ENCODE data around the gene RPP30.

Gene RPP30

GRCh38 chr10:90855126-90855525 is 16.6 kb upstream of the RPP30 start:
- no peak for DNase-seq (ENCODE audit: extremely low read depth, insufficient read length)
- TF ChIP-seq, protein P1, sequence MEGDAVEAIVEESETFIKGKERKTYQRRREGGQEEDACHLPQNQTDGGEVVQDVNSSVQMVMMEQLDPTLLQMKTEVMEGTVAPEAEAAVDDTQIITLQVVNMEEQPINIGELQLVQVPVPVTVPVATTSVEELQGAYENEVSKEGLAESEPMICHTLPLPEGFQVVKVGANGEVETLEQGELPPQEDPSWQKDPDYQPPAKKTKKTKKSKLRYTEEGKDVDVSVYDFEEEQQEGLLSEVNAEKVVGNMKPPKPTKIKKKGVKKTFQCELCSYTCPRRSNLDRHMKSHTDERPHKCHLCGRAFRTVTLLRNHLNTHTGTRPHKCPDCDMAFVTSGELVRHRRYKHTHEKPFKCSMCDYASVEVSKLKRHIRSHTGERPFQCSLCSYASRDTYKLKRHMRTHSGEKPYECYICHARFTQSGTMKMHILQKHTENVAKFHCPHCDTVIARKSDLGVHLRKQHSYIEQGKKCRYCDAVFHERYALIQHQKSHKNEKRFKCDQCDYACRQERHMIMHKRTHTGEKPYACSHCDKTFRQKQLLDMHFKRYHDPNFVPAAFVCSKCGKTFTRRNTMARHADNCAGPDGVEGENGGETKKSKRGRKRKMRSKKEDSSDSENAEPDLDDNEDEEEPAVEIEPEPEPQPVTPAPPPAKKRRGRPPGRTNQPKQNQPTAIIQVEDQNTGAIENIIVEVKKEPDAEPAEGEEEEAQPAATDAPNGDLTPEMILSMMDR (IDR thresholded peaks at IDR 0.05; ENCODE audit: insufficient read depth, low read length, poor library complexity, severe bottlenecking), result no peak
- Histone ChIP-seq H3K4me3 (replicated peaks; ENCODE audit: low read depth, low read length) (no peak overlapping the region), H3K27me3 (replicated peaks; ENCODE audit: control insufficient read depth, insufficient read depth, low read length) (no peaks in the 10 kb centered on the region; the same call in none of the 2 replicates), H3K36me3 (ENCODE audit: control insufficient read depth, insufficient read depth, low read length) (no peaks in the 10 kb centered on the region)

- no peak for DNase-seq (ENCODE audit: extremely low read depth, insufficient read length)
- no peak overlapping the region for H3K4me3 ChIP-seq (replicated peaks; ENCODE audit: low read depth, low read length)
- H3K27me3 ChIP-seq (replicated peaks; ENCODE audit: control insufficient read depth, insufficient read depth, low read length), result no peaks in the 10 kb centered on the region; the same call in none of the 2 replicates
- no peaks in the 10 kb centered on the region for H3K36me3 ChIP-seq (ENCODE audit: control insufficient read depth, insufficient read depth, low read length)
- TF ChIP-seq, protein P1 (IDR thresholded peaks at IDR 0.05; ENCODE audit: insufficient read depth, low read length, poor library complexity, severe bottlenecking), result no peak
These were observed 15.5 kb upstream of the RPP30 start for GRCh38 chr10:90856261-90856660.

DNA sequence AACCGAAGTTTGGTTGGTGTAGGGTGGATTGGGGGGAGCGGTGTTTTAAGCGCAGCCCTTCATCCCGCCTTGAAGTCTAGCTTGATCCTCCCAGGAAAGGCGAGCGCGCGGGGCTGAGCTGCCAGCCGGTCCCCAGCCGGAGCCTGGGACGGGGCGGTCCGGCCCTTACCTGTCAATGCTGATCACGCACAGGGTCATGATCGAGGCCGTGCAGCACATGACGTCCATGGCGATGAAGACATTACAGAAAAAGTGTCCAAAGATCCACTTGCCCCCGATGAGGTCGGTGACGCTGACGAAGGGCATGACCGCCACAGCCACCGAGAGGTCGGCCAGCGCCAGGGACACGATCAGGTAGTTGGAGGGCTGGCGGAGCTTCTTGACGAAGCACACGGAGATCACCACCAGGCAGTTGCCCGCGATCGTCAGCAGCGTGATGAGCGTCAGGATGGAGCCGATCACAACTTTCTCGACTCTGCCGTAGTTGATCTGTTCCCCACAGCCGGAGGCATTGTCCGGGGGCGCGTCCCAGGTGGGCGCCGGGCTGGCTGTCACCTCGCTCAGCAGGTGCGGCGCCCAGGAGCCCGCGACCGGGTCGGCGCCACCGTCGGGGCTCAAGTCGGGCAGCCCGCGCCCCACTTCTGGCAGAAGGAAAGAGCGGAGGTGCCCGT is 14.7 kb upstream of the RPP30 start:
- Histone ChIP-seq H3K4me3 (replicated peaks; ENCODE audit: low read depth, low read length) (peak overlapping the region; percentile 59; the same call in 1 of the 2 replicates), H3K27me3 (replicated peaks; ENCODE audit: control insufficient read depth, insufficient read depth, low read length) (no peaks in the 10 kb centered on the region; the same call in none of the 2 replicates), H3K36me3 (ENCODE audit: control insufficient read depth, insufficient read depth, low read length) (no peaks in the 10 kb centered on the region)
- TF ChIP-seq, protein P1 (IDR thresholded peaks at IDR 0.05; ENCODE audit: insufficient read depth, low read length, poor library complexity, severe bottlenecking), result no peak
- DNase-seq (ENCODE audit: extremely low read depth, insufficient read length), result peak; percentile 15

DNA sequence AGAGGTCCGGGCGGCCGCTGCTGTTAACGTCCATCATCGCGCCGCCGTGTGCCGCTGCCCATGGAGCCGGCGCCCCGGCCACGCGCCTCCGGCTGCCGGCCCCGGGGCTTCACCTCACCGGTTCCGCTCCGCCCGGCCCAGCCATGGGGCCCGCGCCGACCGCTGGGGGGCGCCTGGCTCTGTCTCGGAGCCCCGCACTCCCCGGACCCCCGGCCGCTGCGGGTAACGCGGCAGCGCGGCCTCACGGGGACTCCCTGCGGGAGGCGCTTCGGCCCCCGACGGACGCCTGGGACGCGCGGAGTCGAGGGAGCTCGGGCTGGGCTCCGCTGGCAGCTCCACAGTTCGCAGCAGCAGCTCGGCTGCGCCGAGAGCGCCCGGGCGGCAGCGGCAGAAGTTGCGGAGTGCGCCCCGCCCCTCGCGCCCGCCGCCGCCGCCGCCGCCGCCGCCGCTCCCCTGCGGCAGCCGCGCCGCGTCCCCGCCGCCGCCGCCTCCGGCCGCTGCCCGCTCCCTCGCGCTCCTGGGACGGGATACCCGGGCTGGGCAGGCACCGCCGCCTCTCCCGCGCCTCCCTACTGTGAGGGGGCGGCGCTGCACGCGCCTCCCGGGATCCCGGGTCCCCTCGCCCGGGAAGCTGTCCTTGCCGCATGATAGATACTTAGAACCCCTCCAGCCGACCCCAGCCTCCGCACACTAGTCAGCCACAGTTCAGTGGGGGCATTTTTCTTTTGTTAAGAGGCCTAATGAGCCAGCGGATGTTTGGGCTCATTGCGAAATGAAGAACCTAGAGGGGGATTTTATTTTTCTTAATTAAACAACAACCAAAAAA is 13.9 kb upstream of the RPP30 start, which contains the start of gene HTR7:
TSS of gene HTR7 (minus strand) at position 405 of the 826 bp plus-strand sequence. CDS start at position 37, 368 bp downstream.
- peak within 1 kb of the TSS; percentile 59 for H3K4me3 ChIP-seq (replicated peaks; ENCODE audit: low read depth, low read length)
- no peaks in the 10 kb centered on the region for H3K36me3 ChIP-seq (ENCODE audit: control insufficient read depth, insufficient read depth, low read length)
- DNase-seq (ENCODE audit: extremely low read depth, insufficient read length), result peak; percentile 58
- TF ChIP-seq, protein P1 (IDR thresholded peaks at IDR 0.05; ENCODE audit: insufficient read depth, low read length, poor library complexity, severe bottlenecking), result peak; percentile 5
- H3K27me3 ChIP-seq (replicated peaks; ENCODE audit: control insufficient read depth, insufficient read depth, low read length), result no peaks in the 10 kb centered on the region; the same call in none of the 2 replicates

DNA sequence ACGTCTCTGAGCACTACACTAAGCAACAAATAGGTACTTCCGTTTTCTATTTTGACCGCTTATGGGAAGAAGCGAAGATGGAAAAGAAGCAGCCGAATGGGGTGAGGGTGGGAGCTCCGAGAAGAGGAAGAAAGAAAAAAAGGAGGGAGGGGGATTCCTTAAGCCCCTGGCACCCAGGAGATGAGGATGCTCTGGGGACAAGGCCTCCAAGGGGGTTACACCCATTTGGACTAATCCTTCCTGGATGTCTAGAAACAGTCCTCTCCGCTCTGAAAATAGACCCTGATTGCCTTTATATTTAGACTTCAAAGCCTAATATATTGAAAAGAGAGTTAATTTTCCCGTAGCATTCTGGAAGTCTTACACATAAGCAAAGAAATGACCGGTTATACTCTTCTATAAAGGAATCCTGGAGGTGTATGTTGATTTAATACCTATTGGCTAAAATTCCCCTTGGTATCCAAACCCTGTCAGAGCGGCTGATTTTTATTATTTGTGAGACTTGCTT is 13.3 kb upstream of the RPP30 start:
- Histone ChIP-seq H3K27me3 (replicated peaks; ENCODE audit: control insufficient read depth, insufficient read depth, low read length) (no peaks in the 10 kb centered on the region; the same call in none of the 2 replicates), H3K4me3 (replicated peaks; ENCODE audit: low read depth, low read length) (no peak overlapping the region; the same call in 1 of the 2 replicates), H3K36me3 (ENCODE audit: control insufficient read depth, insufficient read depth, low read length) (no peaks in the 10 kb centered on the region)
- TF ChIP-seq, protein P1 (IDR thresholded peaks at IDR 0.05; ENCODE audit: insufficient read depth, low read length, poor library complexity, severe bottlenecking), result no peak
- no peak for DNase-seq (ENCODE audit: extremely low read depth, insufficient read length)
